NCI-H524 (cell line): Measurements from ENCODE around the gene HMGN4.
A peak's percentile ranks its signal among the peaks of the same experiment; 100 is the strongest.

Source experiments
- DNase-seq, 2 experiments: peaks; one replicate each; lab custom pipeline; 2025; lab: John Stamatoyannopoulos, UW

HMGN4 gene

DNA sequence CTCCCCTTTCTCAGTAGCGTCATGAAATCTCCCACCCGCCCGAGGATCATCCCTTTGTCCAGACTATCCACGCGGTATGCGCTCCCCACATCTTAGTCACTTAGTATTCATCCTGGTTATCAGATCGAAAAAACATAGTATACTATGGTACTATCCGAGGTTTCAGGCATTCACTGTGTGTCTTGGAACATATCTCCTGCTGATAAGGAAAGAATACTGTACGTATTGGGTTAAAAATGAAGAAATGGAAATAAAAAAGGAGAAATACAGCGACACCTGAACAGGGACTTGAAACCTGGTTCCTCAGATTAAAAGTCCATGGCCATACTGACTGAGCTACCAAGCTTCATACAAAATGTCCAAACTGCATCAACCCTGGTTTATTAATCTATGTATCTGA lies 14.0 kb downstream of the HMGN4 start:
- DNase-seq: no peak

DNA sequence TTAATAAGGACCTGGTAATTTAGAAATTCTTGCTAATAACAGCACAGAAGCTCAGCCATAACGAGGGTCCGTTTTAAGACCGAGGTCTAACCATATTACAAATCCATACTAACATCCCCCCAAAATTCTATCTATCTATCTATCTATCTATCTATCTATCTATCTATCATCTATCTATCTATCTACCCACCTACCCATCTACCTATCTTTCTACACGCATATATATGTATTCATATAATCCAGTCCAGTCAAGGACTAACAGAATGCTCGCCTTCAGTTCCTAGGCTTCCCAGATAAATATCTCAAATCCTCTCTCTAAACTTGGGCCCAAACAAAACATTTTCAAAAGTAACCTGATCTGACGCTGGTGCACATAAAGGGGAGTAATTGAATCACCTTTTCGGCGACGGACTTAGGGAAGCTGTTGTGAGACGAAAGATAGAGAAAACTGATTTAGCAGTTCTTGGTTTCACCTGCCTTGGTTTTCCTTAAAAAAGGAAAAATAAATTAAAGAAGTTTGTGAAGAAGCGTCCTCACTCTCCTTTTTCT lies 14.5 kb downstream of the HMGN4 start:
- no peak for DNase-seq

DNA sequence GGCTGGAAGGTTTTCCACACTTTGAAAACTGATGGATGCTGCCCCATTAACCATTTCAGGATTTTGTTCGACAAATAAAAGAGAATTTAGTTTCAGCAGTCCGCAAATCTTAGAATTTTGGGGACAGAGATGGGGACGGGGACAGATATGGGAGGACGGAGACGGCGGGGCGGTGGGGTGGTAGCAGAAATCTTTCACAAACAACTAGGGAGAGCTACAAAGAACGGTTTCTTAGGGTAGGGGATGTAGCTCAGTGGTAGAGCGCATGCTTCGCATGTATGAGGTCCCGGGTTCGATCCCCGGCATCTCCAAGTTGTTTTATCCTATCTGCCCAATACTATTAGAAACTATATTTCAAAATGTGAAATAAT lies 15.1 kb downstream of the HMGN4 start:
- DNase-seq: peak; percentile 43 to 78

DNA sequence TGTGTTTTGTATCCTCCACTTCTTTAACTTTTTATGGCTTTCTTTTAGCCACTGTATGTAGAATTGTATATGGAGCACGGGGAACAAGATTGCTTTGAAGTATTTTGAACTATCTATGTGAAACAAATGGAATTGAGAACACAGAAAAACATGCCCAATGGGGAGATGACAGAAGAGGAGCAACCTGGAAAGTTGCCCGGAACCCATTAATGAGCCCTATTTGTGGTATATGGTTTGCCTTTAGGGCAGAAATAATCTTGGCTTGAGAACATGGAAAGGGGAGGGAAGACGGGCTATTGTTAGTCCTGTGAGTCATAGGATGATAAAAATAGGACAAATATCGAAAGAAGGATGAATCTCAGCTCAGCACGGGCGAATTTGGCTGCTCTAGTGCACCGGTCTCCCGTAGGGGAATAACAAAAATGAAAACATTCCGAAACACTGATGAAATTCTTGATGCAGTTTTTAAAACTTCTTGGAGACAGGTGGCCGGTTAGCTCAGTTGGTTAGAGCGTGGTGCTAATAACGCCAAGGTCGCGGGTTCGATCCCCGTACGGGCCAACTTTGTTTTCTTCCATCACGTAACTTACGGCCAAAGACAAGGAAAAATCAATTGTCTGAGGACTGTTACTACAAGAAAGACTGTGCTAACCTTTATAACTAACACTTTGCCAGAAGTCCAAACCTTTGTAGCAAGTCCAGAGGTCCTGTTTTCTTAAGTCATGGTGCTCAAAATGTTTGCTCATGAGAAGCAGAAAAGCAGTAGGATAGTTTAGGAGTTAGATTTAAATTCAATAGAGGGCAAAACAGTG lies 15.7 kb downstream of the HMGN4 start:
- peak; percentile 69 to 83 for DNase-seq

DNA sequence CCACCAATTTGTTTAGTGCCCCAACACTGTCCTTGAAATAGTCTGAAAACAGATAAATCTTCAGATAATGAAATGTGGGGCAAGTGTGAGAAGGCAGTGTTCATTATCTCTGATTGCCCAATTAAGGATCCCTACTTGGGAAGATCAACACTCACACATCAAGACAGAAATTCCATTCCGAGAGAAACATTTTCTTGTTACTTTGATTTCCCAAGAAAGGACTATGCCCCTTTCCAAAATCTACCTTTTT lies 16.2 kb downstream of the HMGN4 start:
- no peak for DNase-seq

DNA sequence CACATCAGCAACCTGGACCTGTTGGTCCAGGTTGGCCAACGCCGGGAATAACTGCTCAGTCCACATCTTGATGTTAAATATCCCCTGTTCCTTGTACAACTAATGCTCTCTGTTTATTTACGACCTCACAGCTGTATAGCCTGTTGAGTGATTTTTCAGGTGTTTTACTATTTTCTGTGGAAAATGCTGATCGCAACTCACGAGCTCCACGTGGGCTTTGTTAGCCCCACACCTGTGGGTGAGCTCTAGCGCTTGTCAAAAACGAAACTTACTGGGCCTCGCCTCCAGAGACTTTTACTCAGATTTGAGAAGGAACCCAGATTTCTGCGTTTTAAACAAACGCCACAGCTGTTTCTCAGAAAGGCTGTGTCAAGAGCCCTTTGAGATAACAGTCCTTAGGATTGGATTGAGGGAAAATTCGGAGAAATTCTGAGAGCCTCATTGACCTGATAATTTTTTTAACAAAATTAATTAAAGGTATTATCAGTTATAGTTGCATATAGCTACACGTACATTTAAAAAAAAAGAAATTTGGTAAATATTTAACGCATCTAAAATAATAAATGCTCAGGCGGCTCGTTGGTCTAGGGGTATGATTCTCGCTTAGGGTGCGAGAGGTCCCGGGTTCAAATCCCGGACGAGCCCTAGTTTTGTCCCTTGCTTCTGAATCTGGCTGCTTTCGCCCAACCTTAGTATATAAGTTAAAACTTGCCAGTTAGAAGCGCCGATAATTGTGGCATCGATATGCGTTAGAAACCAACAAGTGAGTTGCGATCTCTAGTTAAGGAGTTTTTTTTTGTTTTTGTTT lies 16.7 kb downstream of the HMGN4 start:
- peak in 1 of 2 experiments; percentile 62 for DNase-seq

DNA sequence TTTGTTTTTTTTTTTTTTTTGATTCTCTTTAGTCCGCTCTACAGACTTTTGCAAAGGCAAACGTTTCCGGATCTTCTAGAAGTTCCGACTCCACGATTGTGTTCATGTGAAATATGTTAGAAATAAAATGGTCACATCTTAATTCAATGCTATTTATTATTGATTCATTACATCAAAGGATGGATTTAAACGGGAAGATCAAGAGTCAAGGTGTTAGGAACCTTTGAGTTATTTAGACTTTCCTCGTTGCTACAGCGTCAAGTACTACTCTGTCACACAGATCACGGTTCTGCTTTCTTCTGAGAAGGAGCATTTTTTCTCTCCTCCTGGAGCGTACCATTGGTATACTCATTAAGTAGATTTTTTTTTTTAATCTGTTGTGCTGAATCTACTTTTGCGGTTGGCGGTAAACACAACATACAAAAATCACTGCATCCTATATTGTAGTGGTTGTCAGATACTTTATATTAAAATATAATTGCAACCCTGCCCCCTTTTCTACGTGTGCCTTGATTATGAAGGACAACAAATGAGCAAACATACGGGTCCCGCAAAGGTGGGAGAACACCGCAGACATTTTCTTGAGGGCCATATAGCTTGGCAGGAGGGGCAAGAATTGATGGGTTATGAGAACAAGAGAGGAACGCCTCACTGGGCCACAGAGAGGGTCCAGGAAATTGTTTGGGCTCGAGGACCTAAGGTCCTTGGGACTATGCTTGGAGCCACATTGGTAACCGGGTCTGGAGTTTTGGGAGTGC lies 17.5 kb downstream of the HMGN4 start:
- DNase-seq: no peak

DNA sequence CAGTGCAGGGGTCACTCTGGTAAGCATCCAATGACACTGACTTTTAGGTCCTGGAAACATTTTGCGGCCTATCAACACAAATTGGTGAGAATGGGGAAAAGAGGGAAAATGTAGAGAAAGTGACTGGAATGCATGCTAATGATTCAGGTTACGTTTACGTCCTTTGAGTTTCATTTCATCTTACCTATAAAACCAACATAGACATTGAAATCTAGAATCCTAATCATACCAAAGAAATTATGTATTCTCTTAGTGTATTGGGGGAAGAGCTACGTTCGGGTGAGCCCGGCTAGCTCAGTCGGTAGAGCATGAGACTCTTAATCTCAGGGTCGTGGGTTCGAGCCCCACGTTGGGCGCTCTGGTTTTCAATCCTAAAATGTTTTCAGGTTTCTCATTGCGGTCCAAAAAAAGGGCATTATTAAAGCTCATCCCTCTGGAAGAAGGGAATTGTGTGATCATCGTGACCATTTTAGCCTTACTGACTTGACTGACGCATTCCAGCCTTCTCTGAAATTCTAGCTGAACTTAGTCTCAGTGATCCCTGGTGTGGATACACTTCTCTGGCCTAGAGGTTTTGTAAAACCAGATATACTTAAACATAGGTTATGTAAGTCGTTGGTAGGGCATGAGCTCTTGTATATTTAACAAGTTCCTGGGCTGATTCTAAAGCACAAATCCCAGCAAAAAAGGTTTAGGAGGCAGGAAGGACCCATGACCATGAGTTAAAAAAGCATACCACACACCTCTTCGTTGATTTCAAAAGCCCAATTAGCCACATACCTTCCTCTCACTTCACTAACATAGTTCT lies 18.3 kb downstream of the HMGN4 start:
- peak; percentile 75 to 83 for DNase-seq

DNA sequence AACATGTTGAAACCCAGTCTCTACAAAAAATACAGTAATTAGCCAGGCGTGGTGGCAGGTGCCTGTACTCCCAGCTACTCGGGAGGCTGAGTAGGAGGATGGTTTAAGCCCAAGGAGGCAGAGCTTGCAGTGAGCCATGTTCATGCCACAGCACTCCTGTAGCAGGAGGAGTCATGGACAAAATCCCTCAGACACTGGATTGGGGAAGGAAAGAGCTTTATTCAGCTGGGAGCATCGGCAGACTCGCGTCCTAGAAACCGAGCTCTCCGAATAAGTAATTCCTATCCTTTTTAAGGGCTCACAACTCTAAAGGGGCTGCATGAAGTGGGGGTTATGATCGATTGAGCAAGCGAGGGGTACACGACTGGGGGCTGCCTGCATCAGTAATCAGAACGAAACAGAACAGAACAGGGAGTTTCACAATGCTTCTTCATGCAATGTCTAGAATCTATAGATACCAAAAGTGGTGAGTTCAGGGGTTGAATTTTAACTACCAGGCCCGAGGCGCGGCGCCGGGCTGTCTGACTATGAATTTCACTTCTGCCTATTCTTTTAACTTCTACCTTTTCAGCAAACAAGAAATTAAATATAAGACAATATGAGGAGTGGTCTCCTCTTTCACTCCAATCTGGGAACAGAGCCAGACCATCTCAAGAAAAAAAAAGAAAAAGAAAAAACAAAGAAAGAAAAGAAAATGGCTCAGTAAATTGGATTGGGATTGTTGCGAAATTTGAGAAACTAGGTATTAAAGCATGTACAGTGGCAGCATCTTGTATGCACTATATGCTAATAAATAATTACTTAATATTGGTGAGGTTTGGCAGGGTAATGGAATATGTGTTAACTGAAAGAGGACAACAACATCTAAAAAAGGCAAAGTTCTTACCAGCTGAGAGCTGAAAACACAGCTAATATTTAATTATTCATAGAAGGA lies 23.6 kb downstream of the HMGN4 start:
- no peak for DNase-seq

DNA sequence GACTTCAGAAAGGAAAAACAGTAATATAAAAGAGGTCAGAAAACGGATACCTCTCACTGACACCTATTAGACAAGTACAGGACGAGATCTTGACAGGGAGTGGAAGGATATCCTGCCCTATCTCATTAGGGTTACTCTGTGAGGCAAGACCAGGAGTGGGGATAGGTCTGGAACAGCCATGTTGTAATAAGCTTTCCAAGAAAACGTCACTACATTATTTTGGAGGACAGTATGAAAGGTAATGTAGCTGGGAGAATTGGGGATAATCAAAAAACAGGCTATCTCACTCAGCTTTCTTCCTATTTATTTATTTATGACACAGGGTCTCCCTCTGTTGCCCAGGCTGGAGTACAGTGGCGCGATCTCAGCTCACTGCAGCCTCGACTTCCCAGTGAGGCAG lies 25.3 kb downstream of the HMGN4 start:
- no peak for DNase-seq

DNA sequence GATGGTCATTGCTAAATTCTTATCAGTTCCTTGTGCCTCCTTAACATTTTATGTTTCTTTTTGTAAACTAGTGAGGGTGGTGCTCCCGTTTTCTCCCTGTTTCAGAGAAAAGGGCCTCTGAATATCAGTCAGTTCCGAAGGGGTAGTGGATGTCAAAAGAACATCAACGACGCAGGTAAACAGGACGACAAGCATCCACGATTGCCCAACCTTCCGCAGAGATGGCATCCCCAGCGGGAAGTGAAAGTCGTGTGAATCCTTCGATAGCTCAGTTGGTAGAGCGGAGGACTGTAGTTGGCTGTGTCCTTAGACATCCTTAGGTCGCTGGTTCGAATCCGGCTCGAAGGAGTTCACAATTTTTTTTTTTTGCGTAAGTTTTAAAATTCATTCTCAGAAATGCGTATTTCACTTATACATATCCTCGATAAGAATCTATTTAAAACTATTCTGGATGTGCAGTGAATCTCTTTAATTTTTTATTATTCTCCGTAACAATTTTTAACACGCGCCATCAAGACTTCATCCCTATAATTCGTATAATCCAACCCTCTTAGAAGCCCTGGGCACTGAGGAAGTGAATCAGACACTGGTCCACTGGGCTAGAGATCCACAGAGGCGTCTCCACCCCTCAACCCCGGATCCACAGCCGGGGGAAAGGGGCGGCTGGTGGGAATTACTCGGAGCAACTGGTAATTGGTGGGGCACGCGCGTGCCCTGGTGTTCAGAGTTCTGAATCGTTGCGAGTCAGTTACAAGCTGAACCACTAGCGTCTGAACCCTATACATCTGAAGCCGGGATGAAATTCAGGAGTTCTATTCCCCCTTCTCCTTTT lies 30.7 kb downstream of the HMGN4 start:
- DNase-seq: peak; percentile 88 to 94

DNA sequence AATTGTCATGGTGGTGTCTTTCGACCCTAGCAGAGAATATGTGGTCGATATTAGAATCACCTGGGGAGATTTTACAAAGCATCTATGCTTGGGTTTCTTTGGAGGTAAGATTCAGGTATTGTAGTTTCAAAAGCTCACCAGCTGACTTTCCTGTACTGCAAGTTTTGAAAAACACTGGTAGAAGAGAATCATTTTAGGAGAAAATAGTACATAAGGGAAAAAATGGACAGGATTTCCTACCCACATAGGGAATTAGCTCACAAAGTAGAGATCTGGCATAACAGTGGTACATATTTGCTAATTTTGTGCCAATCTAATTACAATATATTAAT lies 31.2 kb downstream of the HMGN4 start:
- no peak for DNase-seq

DNA sequence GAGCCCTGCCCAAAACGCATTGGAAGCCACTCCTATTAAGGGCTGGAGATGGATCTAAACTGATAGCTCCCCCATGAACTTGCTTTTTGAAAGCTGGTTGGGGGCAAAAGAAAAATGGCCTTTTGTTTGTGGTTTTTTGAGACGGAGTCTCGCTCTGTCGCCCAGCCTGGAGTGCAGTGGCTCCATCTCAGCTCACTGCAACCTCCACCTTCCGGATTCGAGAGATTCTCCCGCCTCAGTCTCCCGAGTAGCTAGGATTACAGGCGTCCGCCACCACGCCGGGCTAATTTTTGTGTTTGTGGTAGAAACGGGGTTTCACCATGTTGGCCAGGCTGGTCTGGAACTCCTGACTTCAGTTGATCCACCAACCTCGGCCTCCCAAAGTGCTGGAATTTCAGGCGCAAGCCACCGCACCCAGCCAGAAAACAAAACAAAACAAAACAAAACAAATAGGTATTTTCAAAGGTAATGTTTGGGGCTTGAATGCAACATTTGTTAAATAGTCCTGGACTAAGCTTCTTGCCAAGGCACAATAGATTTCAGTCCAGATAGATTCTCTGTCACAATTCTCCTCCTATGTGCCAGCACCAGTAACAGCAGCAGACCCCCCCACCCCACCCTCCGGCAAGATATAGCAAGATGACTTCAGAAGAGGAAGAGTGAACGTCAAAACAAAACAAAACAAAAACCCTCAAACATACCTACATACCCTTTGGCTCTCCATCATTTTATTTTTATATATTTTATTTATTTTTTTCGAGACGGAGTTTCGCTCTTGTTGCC lies 32.1 kb downstream of the HMGN4 start:
- no peak for DNase-seq

DNA sequence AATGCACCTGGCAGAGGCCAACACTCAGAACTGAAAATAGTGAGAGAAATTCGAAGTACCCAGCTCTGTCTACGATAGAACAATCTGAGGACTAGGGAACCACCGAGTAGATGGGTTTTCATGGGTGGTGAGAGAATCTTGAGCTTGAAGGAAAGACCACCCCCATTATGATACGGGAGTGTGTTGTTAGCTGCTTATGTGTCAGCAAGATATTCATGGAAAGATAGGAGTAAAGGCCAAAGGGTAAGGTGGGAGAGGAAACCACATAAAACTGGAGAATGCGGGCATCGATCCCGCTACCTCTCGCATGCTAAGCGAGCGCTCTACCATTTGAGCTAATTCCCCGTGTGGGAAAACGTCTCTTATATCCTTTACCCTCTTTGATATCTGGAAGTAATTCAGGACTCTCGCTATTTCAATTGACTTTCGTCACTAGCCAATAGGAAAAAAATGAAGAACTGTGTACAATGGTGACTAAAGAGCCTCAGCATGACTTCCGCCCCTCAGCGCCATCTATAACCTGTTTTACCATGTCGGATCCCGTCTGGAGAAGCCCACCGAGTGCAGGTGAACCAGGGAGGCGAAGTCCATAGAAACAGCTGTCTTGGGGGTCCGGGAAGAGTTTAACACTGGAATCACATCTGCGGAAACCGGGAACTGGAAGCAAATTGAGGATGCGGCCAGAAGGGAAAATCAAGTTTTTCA lies 33.6 kb downstream of the HMGN4 start:
- peak; percentile 79 to 92 for DNase-seq

DNA sequence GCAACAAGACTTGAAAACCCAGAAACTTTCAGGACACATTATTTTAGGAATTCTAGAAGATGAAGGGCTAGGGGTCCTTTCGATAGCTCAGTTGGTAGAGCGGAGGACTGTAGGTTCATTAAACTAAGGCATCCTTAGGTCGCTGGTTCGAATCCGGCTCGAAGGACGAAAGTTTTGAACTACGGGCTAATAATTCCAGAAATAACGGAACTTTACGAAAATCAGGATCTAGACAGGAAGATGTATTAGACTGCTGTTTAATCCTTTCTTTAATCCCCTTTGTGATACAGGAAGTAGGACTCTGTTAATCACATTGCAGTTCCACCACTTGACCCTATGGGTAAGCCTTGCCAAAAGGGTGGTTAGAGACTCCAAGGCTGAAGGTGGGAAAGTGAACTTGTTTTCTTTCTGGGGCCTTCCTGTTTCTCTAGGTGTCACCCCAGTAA lies 37.4 kb downstream of the HMGN4 start:
- DNase-seq: no peak

DNA sequence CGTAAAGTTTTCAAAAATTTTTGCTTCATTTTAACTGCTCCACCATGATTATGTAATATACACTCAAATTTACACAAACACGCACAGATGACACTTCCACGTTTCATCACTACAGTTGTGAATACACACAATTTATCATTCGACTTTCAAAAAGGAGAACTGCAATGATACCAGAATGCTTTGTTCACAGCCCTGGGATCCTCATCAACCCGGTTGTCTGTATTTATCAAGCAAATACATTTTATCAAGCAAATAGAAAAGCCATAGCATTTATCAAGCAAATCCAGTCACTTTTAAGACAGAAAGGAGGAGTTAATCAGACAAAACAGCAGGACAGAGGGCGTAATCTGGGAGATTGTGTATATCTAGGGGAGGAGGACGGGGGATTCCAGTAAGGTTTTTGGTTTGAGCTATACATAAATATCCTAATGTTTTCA lies 38.3 kb downstream of the HMGN4 start:
- DNase-seq: no peak

DNA sequence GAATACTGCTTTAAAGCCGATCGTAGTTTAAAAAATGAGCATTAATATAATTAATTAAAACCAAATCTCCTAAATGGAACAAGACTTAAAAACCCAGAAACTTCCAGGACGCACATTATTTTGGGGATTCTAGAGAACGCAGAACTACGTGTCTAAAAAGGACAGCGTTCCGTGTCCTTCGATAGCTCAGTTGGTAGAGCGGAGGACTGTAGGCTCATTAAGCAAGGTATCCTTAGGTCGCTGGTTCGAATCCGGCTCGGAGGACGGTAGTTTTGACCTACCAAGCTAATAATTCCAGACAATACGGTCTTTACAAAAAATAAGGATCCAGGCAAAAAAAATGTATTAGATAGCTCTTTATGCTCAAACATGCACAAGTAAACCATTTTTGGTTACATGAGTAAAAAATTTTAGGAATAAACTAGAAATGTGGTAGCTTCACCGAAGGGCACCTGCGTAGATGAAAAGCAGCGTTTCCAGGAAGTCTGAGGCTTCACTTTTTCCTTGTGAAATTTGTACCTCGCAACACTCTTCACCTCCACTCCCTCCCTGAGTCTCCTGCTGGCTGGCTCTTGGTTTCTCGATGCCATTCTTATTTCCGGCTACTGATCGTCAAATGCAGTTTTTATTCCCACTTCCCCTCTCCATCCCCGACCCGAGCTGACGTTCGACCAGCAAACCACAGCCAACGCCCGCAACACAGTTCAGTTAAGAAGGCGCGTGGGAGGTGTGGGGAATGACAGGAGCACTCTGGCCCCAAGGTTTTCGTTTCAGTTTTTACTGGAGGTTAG lies 39.0 kb downstream of the HMGN4 start:
- peak; percentile 12 to 58 for DNase-seq

DNA sequence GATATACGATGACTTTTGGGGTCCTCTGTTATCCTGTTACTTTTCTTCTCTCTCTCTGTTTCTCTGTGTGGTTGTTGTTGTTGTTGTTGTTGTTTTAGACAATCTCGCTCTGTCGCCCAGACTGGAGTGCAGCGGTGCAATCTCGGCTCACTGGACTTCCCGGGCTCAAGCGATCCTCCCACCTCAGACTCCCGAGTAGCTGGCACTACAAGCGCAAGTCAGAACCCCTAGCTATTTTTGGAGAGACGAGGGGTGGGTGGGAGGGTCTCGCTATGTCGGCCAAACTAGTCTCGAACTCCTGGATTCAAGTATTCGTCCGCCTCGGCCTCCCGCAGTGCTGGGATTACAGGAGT lies 39.5 kb downstream of the HMGN4 start:
- no peak for DNase-seq
